ENCODE results near the gene HTRA1.

Gene HTRA1

GRCh38 chr10:122531261-122531660, 69.9 kb downstream of the HTRA1 start:
- peak in 1 of 42 donors; percentile 1 for DNase-seq
- intact Hi-C loops (cut with DNase I) = no loop called here

GRCh38 chr10:122531939-122532338, 70.6 kb downstream of the HTRA1 start:
- DNase-seq = peak in 1 of 42 donors; percentile 10
- intact Hi-C loops (cut with DNase I) = no loop called here

DNA sequence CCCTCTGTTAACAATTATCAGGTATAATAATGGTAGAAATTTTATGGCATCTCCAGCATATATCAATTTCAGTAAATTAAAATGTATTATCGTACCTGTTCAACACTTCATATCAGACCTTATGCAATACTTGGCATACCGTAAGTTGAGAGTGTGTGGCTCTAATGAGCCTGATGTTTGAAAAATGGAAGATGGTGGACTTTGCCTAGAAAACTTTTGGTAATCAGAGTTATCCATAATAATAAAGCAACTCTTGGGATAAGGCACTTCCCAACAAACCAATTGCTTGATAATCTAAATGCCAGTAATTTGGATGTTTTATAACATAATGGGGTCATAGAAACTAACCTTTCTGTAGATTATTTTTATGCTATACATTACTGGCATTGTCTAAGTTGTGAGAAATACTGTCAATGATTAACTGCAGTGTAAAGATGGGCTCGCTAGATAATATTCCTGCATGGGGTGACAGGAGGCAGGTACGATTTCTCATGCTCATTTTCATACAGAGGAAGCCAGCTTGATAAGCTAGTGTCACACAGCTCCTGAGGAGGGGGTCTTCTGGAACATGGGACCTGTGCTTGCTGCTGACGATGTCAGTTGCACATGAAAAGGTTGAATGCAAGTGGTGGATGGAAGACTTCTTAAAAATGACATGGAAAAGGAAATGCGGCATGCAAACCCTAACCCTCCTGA, 71.4 kb downstream of the HTRA1 start:
- intact Hi-C loops (cut with DNase I) = no loop called here
- DNase-seq = peak in 1 of 42 donors; percentile 22

DNA sequence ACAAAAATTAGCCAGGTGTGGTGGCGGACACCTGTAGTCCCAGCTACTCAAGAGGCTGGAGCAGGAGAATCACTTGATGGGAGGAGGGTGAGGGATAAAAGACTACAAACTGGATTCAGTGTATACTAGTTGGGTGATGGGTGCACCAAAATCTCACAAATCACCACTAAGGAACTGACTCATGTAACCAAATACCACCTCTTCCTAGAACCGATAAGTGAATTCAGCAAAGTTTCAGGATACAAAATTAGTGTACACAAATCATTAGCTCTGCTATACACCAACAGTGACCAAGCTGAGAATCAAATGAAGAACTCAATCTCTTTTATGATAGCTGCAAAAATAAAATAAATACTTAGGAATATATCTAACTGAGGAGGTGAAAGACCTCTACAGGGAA, 76.2 kb downstream of the HTRA1 start:
- intact Hi-C loops (cut with DNase I) = no loop called here

DNA sequence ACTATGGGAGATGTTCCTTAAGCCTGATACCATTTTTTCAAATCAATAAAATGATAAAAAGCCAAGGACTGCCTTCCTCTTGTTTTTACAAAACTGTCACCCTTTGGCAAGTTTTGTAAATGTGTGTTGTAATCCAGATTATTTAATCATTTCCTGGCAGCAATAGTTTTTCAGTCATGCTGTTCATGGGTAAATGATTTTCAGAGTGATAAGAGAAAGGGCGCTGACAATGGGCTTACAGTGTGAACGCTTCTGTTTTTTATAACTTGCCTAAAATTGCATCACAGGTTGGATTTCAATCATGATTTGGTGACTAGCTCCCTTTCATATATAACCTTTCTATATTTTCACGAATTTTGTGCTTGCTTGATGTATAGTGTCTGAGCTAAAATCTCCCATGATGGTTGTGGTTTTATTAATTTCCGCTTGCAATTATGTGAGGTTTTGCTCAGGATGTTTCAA, 80.2 kb downstream of the HTRA1 start:
- intact Hi-C loops (cut with DNase I) = no loop called here
- no peak for DNase-seq

More for the DNA sequence above, 76.2 kb downstream of the HTRA1 start:
- DNase-seq = no peak

DNA sequence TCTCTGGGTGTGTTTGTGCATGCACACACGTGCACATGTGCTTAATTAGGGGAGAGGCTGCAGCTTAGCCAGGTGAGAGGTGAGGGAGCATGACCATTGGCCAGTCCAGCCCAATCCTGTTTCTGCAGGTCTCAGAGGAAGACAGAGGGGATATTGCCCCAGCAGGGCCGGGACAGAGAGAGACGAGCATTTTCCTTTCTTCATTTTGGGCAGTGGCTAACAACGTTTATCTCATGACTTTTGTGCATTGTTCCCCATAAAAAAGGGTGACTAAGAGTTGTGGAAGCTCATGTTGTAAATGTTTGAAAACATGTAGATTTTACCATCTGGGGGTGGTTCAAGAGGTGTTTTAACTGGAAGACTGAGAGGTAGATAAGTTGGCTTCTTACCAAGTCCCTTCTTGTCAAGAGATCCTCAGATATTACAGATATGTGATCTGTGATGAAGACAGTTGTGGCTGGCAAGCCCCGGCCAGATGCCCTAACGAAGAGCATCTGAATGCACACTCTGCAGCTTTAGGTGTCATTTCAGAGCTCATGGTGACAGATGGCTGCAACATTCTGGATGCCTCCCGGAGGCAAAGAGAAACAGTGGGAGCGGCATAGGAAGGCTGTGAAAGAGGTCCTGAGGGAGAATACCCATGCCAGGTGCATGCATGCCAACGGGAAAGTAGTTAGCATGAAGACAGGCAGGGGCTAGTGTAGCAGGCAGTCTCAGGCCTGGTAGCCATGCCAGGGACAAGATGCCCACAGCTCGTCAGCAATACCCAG, 82.5 kb downstream of the HTRA1 start:
- no peak for DNase-seq
- intact Hi-C loops (cut with DNase I) = no loop called here

DNA sequence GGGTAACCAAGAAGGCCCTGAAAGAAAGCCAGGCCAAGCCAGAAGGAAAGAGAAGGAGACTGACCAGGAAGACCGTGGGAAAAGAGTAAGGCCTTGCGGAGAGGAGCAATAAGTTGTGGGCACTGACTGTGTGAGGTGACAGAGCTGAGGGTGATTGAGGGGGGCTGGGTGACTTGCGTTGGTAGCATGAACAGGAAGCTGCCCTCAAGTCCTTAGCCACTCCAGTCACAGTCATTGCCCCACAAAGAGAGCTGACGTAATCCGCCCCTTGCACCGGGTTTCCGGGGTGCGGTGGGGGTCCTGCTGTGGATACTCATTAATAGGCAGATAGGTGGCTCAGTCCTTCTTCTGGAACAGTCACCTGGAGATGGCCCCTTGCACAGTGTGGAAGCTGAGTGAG, 83.1 kb downstream of the HTRA1 start:
- no peak for DNase-seq
- intact Hi-C loops (cut with DNase I) = no loop called here

GRCh38 chr10:122546242-122546641, 84.9 kb downstream of the HTRA1 start:
- DNase-seq = peak in 1 of 42 donors; percentile 21
- intact Hi-C loops (cut with DNase I) = no loop called here

DNA sequence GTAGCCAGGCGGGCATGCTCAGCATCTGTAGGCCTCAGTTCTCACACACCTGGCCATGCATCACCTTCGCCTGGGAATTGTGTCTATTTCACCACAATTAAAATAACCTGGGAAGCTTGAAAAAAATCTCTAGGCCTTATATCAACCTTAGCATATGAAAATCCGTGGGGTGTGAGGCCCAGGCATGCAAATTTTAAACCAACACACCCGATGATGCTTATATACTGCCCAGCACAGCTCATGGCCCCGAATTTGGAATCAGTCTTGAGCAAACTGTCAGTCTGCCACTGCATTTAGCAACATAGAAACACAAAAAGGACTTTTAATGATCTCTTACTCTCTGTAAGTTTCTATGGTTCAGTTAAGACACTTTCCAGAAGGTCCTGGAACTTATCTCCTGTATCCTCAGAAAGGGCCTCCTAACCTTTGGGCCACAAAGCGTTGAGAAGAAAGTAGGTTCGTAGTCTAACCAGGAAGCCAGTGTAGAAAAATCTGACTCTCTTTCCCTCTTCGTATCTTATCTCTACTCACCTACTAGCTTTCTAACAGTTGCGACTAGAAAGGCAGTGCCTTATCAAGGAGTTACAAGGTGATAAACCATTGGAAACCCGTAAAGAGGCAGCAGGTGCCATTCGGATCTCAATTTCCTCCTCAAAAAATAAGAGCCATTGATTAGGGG, 87.2 kb downstream of the HTRA1 start:
- intact Hi-C loops (cut with DNase I) = no loop called here
- DNase-seq = peak in 1 of 42 donors; percentile 18

GRCh38 chr10:122549636-122550035, 88.3 kb downstream of the HTRA1 start:
- intact Hi-C loops (cut with DNase I) = no loop called here
- DNase-seq = peak in 1 of 42 donors; percentile 2

- intact Hi-C loops (cut with DNase I) = no loop called here
Measured at GRCh38 chr10:122550427-122550826, 89.1 kb downstream of the HTRA1 start.

DNA sequence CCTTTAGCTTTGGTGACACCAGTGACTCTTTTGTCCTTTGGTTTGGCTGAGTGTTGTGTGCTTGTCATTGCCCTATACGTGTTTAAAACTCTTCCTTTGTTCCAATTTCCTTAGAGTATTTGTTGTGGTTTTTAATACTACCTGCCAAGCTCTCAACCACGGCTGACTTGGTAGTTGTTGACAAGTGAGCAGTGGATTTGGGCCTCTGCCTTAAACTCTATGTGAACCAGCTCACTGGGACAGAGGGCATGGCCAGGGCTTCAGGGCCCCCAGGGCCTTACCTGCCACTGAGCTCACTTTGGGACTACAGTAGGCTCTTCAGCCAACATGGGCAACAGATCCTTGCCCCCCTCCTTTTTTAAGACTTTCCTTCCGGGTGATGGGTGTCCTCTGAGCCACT, 89.6 kb downstream of the HTRA1 start:
- intact Hi-C loops (cut with DNase I) = no loop called here
- no peak for DNase-seq

More at GRCh38 chr10:122550427-122550826, 89.1 kb downstream of the HTRA1 start:
- no peak for DNase-seq

- peak in 27 of 42 donors; percentile 3 to 61 (median 28) for DNase-seq
- intact Hi-C loops (cut with DNase I) = no loop called here
Measured at GRCh38 chr10:122551450-122551849, 90.1 kb downstream of the HTRA1 start.

DNA sequence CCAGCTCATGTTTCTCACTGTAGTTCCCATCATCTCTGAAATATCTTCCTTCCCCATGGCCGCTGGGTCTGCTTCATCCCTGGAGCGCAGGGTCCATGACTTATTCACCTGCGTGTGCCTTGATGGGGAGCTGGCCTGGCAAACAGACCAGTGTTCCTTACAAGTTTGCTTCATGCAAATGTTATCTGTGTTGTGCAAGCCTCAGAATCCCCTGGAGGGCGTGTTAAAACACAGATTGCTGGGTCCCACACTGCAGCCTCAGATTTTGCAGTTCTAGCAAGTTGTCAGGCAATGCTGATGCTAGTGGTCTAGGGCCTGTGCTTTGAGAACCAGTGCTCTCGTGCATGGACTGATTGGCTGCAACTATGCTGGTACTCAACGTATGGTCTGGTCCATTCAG, 92.0 kb downstream of the HTRA1 start:
- intact Hi-C loops (cut with DNase I) = no loop called here

DNA sequence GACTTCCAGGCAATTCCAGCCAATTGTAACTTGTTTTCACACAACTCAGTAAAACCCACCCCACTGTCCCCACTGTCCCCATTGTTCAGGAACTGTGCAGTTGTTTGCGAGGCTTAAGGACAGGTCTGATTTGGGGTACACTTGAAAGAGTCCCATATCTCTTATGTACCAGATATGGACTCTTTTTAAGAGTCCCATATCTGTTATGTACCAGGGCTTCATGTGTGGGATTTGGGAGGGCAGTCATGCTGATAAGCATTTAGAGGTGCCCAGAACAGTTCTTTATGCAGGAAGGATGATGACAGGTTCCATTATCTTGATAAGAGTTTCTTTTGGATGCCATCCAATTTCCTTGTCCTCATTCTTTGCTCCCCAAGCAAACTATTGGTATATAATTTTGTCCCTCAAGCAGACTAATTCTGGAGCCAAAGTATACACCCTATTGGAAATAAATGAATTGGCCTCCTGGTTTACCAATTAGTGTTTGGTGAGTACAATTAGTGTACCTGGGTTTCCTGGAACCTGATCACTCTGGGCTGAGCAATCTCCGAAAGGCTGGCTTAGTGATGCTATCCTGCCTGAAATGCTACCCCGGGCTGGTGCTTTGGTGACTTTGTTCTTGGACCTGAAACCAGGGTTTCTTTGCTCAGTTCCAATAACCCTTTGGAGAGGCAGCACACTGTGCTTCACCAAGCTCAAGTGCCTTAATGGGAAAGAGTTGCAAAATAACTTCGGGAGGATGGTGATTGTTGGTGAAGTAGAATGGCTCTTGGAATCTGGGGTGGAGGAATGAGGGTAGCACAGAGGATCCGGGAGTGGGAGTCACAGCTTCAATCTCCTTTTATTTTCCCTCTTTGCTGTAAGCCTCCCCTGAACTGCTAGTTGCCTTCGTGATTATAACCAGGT, 93.0 kb downstream of the HTRA1 start:
- intact Hi-C loops (cut with DNase I) = no loop called here
- DNase-seq = peak in 1 of 42 donors; percentile 16

More for the DNA sequence above, 92.0 kb downstream of the HTRA1 start:
- DNase-seq = peak in 1 of 42 donors; percentile 12

DNA sequence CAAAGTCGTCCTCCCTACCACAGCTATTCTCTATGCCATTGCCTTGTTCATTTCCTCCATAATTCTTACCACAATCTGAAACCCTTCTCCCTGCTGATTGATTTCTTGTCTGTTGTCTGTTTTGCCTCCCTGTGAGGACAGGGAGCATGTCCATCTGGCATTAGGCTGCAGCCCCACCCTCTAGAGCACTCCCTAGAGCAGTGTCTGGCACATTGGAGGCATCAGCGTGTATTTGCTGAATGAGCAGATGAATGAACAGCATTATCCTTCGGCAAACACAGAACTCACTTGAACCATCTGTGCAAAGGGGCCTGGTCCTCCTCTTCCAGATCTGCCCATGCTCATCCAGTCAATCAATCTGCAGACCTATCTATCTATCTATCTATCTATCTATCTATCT, 94.1 kb downstream of the HTRA1 start:
- intact Hi-C loops (cut with DNase I) = no loop called here
- peak in 3 of 42 donors; percentile 9 to 17 (median 12) for DNase-seq

DNA sequence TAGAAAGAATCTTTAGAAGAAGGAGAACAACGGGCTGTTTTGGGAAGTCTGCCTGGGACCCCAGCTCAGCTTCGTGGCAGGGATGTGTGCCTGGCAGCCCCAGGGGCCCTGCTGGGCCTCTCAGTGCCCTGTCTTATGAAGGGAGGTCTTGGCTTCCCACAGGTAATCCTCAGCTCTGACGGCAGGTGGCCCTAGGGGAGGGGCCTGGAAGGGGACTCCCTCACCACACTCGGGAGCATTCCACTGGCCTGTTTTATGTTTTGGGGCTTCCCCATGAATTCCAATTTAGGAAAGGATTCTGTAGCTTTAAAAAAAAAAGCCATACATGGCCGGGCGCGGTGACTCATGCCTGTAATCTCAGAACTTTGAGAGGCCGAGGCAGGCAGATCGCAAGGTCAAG, 96.2 kb downstream of the HTRA1 start:
- DNase-seq = peak in 1 of 42 donors; percentile 0
- intact Hi-C loops (cut with DNase I) = no loop called here

DNA sequence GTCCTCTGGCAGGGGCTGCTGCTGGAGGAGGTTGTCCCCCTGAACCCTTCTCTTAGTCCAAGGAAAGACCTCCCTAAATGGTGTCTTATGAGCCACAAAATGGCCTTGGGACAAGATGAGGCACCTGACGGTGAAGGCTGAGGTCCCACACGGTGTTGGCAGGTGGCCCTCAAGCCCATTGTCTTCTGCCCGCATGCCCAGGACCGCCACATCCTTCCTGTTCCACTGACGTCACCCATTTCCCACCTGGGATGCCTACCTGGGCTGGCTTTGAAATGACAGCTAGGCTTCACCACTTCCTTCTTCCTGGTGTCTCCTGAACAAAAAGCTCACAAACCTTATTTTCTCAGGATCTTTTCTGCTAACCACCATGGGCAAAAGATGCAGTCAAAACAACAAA, 97.1 kb downstream of the HTRA1 start:
- DNase-seq = peak in 1 of 42 donors; percentile 21
- intact Hi-C loops (cut with DNase I) = no loop called here

GRCh38 chr10:122559228-122559627, 97.9 kb downstream of the HTRA1 start:
- intact Hi-C loops (cut with DNase I) = no loop called here
- peak in 1 of 42 donors; percentile 6 for DNase-seq
